ENCODE measurements around the gene SLC13A3. TPM values are rescaled to one million over a fixed set of nuclear protein-coding genes. Genes with fewer than 3 reads are reported as not detected.

The SLC13A3 gene
- total RNA-seq, 1 experiment from 2014 or later: not detected

DNA sequence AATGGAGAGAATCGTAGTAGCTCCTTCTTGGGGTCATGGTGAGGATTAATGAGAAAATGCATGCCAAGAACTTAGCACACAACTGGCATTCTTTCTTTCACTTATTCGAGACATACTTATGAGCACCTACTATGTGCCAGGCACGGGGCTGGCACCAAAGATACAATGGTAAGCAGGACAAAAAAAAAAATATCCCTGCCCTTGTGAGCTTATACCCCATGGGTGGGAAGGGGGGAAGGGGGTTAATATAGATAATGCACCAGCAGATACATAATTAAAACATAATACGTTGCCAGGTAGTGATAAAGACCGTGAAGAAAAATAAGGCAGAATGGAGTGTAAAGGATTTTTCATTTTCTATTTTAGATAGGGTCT lies 8.3 kb downstream of the SLC13A3 start:
- intact Hi-C loops (cut with micrococcal nuclease; ENCODE audit: unreplicated experiment): no loop called here
- Mint-ChIP-seq H3K4me3 (ENCODE audit: low read depth, unreplicated experiment) (no peak overlapping the region), H3K9me3 (ENCODE audit: low read depth, unreplicated experiment) (no peaks in the 10 kb centered on the region), H3K4me1 (ENCODE audit: low read depth, unreplicated experiment) (peaks cover 3% of the 10 kb centered on the region), H3K27me3 (ENCODE audit: unreplicated experiment) (peaks cover 35% of the 10 kb centered on the region), H3K27ac (ENCODE audit: unreplicated experiment) (no peak overlapping the region), H3K36me3 (ENCODE audit: insufficient read depth, unreplicated experiment) (no peaks in the 10 kb centered on the region)
- no peak for DNase-seq
- no TSS peak for BruUV-seq (replicated peaks)
- CTCF ChIA-PET: interaction anchor here (0.7 kb wide), 1 partner anchor 561 kb away, joined by 3 read pairs; no protein-coding TSS in a partner anchor
- TF ChIP-seq, protein P1, sequence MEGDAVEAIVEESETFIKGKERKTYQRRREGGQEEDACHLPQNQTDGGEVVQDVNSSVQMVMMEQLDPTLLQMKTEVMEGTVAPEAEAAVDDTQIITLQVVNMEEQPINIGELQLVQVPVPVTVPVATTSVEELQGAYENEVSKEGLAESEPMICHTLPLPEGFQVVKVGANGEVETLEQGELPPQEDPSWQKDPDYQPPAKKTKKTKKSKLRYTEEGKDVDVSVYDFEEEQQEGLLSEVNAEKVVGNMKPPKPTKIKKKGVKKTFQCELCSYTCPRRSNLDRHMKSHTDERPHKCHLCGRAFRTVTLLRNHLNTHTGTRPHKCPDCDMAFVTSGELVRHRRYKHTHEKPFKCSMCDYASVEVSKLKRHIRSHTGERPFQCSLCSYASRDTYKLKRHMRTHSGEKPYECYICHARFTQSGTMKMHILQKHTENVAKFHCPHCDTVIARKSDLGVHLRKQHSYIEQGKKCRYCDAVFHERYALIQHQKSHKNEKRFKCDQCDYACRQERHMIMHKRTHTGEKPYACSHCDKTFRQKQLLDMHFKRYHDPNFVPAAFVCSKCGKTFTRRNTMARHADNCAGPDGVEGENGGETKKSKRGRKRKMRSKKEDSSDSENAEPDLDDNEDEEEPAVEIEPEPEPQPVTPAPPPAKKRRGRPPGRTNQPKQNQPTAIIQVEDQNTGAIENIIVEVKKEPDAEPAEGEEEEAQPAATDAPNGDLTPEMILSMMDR (IDR thresholded peaks at IDR 0.05; ENCODE audit: unreplicated experiment): no peak

DNA sequence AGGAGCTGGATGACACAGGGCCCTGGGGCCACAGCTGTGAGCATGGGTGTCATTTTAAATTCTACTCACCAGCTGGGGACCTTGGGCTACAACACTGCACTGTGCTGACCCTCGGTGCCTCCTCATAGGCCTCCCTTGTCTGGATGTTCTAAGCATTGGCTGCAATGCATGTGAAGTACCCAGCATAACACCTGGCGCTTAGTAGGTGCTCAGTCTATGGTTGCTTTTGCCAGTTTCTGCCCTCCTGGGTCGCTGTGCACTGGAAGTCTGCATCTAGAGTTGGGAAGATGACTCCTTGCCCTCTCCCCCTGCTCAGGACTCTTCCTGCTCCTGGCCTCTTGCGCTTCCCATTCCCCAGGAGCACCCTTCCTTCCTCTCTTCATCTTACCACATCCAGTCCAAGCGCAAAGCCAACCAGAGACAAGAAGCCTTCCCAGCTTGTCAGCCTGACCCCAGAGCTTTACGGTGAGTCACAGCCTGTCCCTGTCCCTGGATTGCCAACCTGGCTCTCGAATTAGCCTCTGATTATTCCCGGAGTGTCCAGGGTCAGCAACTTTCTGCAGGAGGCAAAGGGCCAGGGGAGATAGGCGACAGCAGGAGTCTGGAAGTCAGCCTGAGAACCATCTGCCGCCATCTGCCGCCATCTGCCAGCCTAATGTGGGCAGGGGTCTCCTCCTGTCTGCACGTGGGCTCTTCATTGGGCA lies 8.8 kb downstream of the SLC13A3 start:
- no peak overlapping the region for H3K27ac Mint-ChIP-seq (ENCODE audit: unreplicated experiment)

DNA sequence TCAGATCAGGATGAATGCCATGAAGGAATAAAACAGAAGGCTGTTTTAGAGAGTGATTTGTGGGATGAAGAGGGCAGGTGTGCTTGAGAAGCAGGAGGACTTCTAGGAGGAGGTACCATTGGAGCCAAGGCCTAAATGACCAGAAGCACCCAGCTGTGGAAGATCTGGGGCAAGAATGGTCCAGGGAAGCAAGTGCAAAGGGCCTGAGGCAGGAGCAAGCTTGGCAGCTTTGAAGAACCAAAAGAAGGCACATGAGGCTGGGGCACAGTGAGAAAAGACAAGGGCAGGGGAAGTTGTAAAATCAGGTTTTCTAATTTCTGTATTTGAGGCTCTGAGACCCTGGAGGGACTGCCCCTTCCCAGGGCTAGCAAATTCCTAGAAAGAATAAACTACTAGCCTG lies 9.8 kb downstream of the SLC13A3 start:
- H3K27me3 Mint-ChIP-seq (ENCODE audit: unreplicated experiment): peaks cover 20% of the 10 kb centered on the region
- BruUV-seq (replicated peaks): no TSS peak
- intact Hi-C loops (cut with micrococcal nuclease; ENCODE audit: unreplicated experiment): no loop called here
- H3K36me3 Mint-ChIP-seq (ENCODE audit: insufficient read depth, unreplicated experiment): no peaks in the 10 kb centered on the region
- DNase-seq: no peak
- peaks cover 12% of the 10 kb centered on the region for H3K4me1 Mint-ChIP-seq (ENCODE audit: low read depth, unreplicated experiment)
- CTCF ChIA-PET: no interaction called here
- H3K9me3 Mint-ChIP-seq (ENCODE audit: low read depth, unreplicated experiment): no peaks in the 10 kb centered on the region
- no peak overlapping the region for H3K4me3 Mint-ChIP-seq (ENCODE audit: low read depth, unreplicated experiment)
- H3K27ac Mint-ChIP-seq (ENCODE audit: unreplicated experiment): no peak overlapping the region
- TF ChIP-seq, protein P1 (IDR thresholded peaks at IDR 0.05; ENCODE audit: unreplicated experiment): no peak

More for the DNA sequence above, 8.8 kb downstream of the SLC13A3 start:
- TF ChIP-seq, protein P1 (IDR thresholded peaks at IDR 0.05; ENCODE audit: unreplicated experiment): no peak
- H3K9me3 Mint-ChIP-seq (ENCODE audit: low read depth, unreplicated experiment): no peaks in the 10 kb centered on the region
- H3K4me1 Mint-ChIP-seq (ENCODE audit: low read depth, unreplicated experiment): peaks cover 8% of the 10 kb centered on the region
- BruUV-seq (replicated peaks): no TSS peak
- no peak overlapping the region for H3K4me3 Mint-ChIP-seq (ENCODE audit: low read depth, unreplicated experiment)
- CTCF ChIA-PET: interaction anchor here (0.7 kb wide), 1 partner anchor 562 kb away, joined by 3 read pairs; no protein-coding TSS in a partner anchor
- H3K27me3 Mint-ChIP-seq (ENCODE audit: unreplicated experiment): peaks cover 30% of the 10 kb centered on the region
- H3K36me3 Mint-ChIP-seq (ENCODE audit: insufficient read depth, unreplicated experiment): no peaks in the 10 kb centered on the region
- DNase-seq: no peak
- intact Hi-C loops (cut with micrococcal nuclease; ENCODE audit: unreplicated experiment): no loop called here

DNA sequence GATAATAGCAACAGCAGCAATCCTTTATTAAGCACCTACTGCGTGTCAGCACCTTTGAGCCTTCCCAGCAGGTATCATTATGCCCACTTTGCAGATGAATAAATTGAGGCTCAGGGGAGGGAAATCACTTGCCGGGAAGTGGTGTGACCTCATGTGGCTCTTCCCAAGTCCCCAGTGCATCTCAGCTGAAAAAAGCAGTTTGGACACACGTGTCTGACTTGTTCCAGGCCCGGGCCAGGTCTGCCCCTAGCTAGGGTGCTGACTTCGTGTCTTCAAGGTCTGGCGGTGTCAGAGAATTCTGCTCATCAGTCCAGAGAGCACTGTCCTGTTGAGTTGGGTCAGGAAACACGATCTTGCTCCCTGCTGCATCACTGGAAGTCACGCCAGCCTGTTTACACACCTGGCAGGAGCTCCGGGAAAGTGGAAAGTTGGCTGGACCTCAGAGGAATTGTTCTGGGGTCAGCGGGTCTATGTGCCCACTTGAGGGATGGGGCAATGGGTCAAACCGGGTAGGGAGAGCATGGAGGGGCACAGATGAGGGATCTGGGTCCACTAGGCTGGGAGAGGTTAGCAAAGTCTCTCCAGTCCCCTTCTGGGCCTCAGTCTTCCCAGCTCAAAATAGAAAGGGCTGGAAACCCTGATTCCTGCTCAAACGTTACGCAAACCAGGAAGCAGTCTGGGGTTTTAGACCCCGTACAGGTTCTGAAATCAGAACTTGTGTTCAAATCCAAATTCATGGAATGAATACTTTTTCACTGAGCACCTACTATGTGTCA lies 10.5 kb downstream of the SLC13A3 start:
- TF ChIP-seq, protein P1 (IDR thresholded peaks at IDR 0.05; ENCODE audit: unreplicated experiment): no peak
- intact Hi-C loops (cut with micrococcal nuclease; ENCODE audit: unreplicated experiment): no loop called here

More for the DNA sequence above, 10.5 kb downstream of the SLC13A3 start:
- BruUV-seq (replicated peaks): no TSS peak
- H3K27ac Mint-ChIP-seq (ENCODE audit: unreplicated experiment): no peak overlapping the region
- DNase-seq: no peak
- peaks cover 19% of the 10 kb centered on the region for H3K4me1 Mint-ChIP-seq (ENCODE audit: low read depth, unreplicated experiment)
- H3K4me3 Mint-ChIP-seq (ENCODE audit: low read depth, unreplicated experiment): no peak overlapping the region
- peaks cover 13% of the 10 kb centered on the region for H3K27me3 Mint-ChIP-seq (ENCODE audit: unreplicated experiment)
- H3K36me3 Mint-ChIP-seq (ENCODE audit: insufficient read depth, unreplicated experiment): no peaks in the 10 kb centered on the region
- CTCF ChIA-PET: no interaction called here
- no peaks in the 10 kb centered on the region for H3K9me3 Mint-ChIP-seq (ENCODE audit: low read depth, unreplicated experiment)
